ENCODE measurements around the gene PARP15. TPM values are rescaled to one million over a fixed set of nuclear protein-coding genes. Genes with fewer than 3 reads are reported as not detected.

The PARP15 gene
- total RNA-seq, 1 donor from 2014 or later, result 213 TPM

GRCh38 chr3:122580470-122580869, 3.0 kb downstream of the PARP15 start:
- POLR2A ChIA-PET, result interaction anchor here (1.2 to 7.5 kb wide), 4 partner anchors 16 to 115 kb away, joined by 5 to 140 read pairs (median 43); partner anchors contain the start of genes DTX3L, PARP14 and PARP9
- DNase-seq (no peak), ATAC-seq (ENCODE audit: low read depth) (no peak)
- CTCF ChIA-PET, result no interaction called here
- intact Hi-C loops (cut with micrococcal nuclease), result no loop called here
- H3K4me3 Mint-ChIP-seq, result peak overlapping the region; percentile 24
- TF ChIP-seq CTCF (IDR thresholded peaks at IDR 0.05), result no peak
- H3K4me1 Mint-ChIP-seq, result peaks cover 74% of the 10 kb centered on the region
- peaks cover 59% of the 10 kb centered on the region for H3K36me3 Mint-ChIP-seq (ENCODE audit: low read depth)
- H3K9me3 Mint-ChIP-seq, result peaks cover 17% of the 10 kb centered on the region
- no peaks in the 10 kb centered on the region for H3K27me3 Mint-ChIP-seq
- H3K27ac Mint-ChIP-seq, result peak overlapping the region; percentile 63

GRCh38 chr3:122581622-122582021, 4.2 kb downstream of the PARP15 start:
- ChIA-PET POLR2A (interaction anchor here (0.7 to 1.3 kb wide), 3 partner anchors 15 to 99 kb away, joined by 3 to 4 read pairs (median 3); partner anchors contain the start of gene PARP14), CTCF (interaction anchor here (1.0 to 1.1 kb wide), 2 partner anchors 38 to 99 kb away, joined by 3 to 4 read pairs; partner anchors contain the start of gene PARP14)
- H3K36me3 Mint-ChIP-seq (ENCODE audit: low read depth), result peaks cover 62% of the 10 kb centered on the region
- DNase-seq, result no peak
- intact Hi-C loops (cut with micrococcal nuclease), result no loop called here
- H3K4me3 Mint-ChIP-seq, result peak overlapping the region; percentile 56
- H3K27ac Mint-ChIP-seq, result peak overlapping the region; percentile 37
- no peak for ATAC-seq (ENCODE audit: low read depth)
- no peaks in the 10 kb centered on the region for H3K27me3 Mint-ChIP-seq
- peaks cover 19% of the 10 kb centered on the region for H3K9me3 Mint-ChIP-seq
- H3K4me1 Mint-ChIP-seq, result peaks cover 72% of the 10 kb centered on the region
- no peak for TF ChIP-seq CTCF (IDR thresholded peaks at IDR 0.05)

GRCh38 chr3:122582390-122582789, 4.9 kb downstream of the PARP15 start:
- no peak for DNase-seq
- intact Hi-C loops (cut with micrococcal nuclease), result no loop called here
- peaks cover 65% of the 10 kb centered on the region for H3K36me3 Mint-ChIP-seq (ENCODE audit: low read depth)
- H3K27ac Mint-ChIP-seq, result peak overlapping the region; percentile 59
- no peak for TF ChIP-seq CTCF (IDR thresholded peaks at IDR 0.05)
- H3K9me3 Mint-ChIP-seq, result peaks cover 19% of the 10 kb centered on the region
- ChIA-PET CTCF (interaction anchor here (1.0 to 1.1 kb wide), 2 partner anchors 37 to 98 kb away, joined by 3 to 4 read pairs; partner anchors contain the start of gene PARP14), POLR2A (interaction anchor here (0.5 to 1.3 kb wide), 3 partner anchors 26 to 98 kb away, joined by 3 to 4 read pairs (median 3); partner anchors contain the start of gene PARP14)
- ATAC-seq (ENCODE audit: low read depth), result no peak
- no peaks in the 10 kb centered on the region for H3K27me3 Mint-ChIP-seq
- H3K4me3 Mint-ChIP-seq, result no peak overlapping the region
- H3K4me1 Mint-ChIP-seq, result peaks cover 72% of the 10 kb centered on the region

- Mint-ChIP-seq H3K27ac (peak overlapping the region; percentile 72), H3K4me1 (peaks cover 80% of the 10 kb centered on the region), H3K9me3 (peaks cover 19% of the 10 kb centered on the region), H3K36me3 (ENCODE audit: low read depth) (peaks cover 53% of the 10 kb centered on the region), H3K27me3 (no peaks in the 10 kb centered on the region), H3K4me3 (peak overlapping the region; percentile 19)
- TF ChIP-seq CTCF (IDR thresholded peaks at IDR 0.05), result no peak
- ATAC-seq (ENCODE audit: low read depth) (no peak), DNase-seq (no peak)
- POLR2A ChIA-PET, result no interaction called here
- intact Hi-C loops (cut with micrococcal nuclease), result no loop called here
- CTCF ChIA-PET, result no interaction called here
Observed at GRCh38 chr3:122586098-122586497, 8.6 kb downstream of the PARP15 start.

- POLR2A ChIA-PET, result interaction anchor here (0.8 to 2.5 kb wide), 5 partner anchors 10 to 34 kb away, joined by 3 to 20 read pairs (median 3); partner anchors contain the start of genes DTX3L, PARP15 and PARP9
- H3K36me3 Mint-ChIP-seq (ENCODE audit: low read depth), result peaks cover 51% of the 10 kb centered on the region
- H3K9me3 Mint-ChIP-seq, result peaks cover 13% of the 10 kb centered on the region
Observed at GRCh38 chr3:122586773-122587485, 9.5 kb downstream of the PARP15 start.

More at GRCh38 chr3:122586773-122587485, 9.5 kb downstream of the PARP15 start:
- intact Hi-C loops (cut with micrococcal nuclease), result no loop called here
- no peaks in the 10 kb centered on the region for H3K27me3 Mint-ChIP-seq
- DNase-seq (no peak), ATAC-seq (ENCODE audit: low read depth) (no peak)
- H3K4me1 Mint-ChIP-seq, result peaks cover 78% of the 10 kb centered on the region
- CTCF ChIA-PET, result no interaction called here
- no peak for TF ChIP-seq CTCF (IDR thresholded peaks at IDR 0.05)
- peak overlapping the region; percentile 65 for H3K27ac Mint-ChIP-seq
- H3K4me3 Mint-ChIP-seq, result no peak overlapping the region
